GM19438 (cell line): Measurements from ENCODE around the gene BLM.

Source experiments
- ATAC-seq: cut with Tn5 transposase; IDR thresholded peaks from one replicate; pipeline ENCODE4 v1.9.1; 2021; ENCODE audit warnings: low read depth; ENCODE audit not compliant: unreplicated experiment

Gene BLM

DNA sequence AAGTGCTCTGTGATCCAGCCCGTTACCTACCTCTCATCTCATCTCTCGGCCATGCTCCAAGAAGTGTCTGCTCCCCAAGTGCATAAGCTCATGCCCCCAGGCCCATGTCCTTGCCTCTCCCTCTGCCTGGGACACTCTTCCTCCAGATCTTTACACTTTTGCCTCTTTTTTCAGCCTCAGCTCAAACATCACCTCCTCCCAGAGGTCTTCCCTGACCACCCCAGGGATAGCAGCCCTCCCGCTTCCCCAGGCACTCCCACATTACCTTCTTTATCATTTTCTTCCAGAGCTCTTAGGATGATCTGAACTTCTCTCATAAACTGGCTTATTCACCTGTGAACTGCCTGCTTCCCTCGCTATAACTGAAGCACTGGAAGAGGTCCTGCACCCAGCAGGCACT is 148.6 kb downstream of the BLM start:
- no peak for ATAC-seq
